HEK293 (cell line): Measurements from ENCODE around the gene PCBP3.
A peak's percentile ranks its signal among the peaks of the same experiment; 100 is the strongest.

ENCODE experiments used
- AEBP2 ChIP-seq: fragments of 450-650 bp; formaldehyde crosslinking; IDR thresholded peaks from 2 replicates; pipeline ENCODE4 v1.5.1; 2016; ENCODE audit warnings: missing biosample characterization, missing genetic modification characterization, borderline replicate concordance
- CTCF ChIP-seq: fragments of 450-650 bp; formaldehyde crosslinking; IDR thresholded peaks from 2 replicates; pipeline ENCODE4 v1.5.1; 2016; ENCODE audit warnings: missing biosample characterization, missing genetic modification characterization
- GLI2 ChIP-seq: fragments of 450-650 bp; formaldehyde crosslinking; IDR thresholded peaks from 2 replicates; pipeline ENCODE4; 2017; ENCODE audit warnings: missing biosample characterization, missing genetic modification characterization, low read depth, borderline replicate concordance
- GLI4 ChIP-seq: fragments of 450-650 bp; formaldehyde crosslinking; IDR thresholded peaks from 2 replicates; pipeline ENCODE4 v1.5.1; 2016; ENCODE audit warnings: missing biosample characterization, missing genetic modification characterization
- HOXD13 ChIP-seq: sonication (generic); formaldehyde crosslinking; IDR thresholded peaks from 2 replicates; pipeline ENCODE4 v1.8.0; 2022; ENCODE audit warnings: missing genetic modification reagents, borderline replicate concordance
- KLF17 ChIP-seq: fragments of 450-650 bp; formaldehyde crosslinking; IDR thresholded peaks from 2 replicates; pipeline ENCODE4 v1.5.1; 2016; ENCODE audit warnings: missing biosample characterization, missing genetic modification characterization
- OSR2 ChIP-seq: fragments of 450-650 bp; formaldehyde crosslinking; IDR thresholded peaks from 2 replicates; pipeline ENCODE4 v1.5.1; 2016; ENCODE audit warnings: missing biosample characterization, missing genetic modification characterization
- PATZ1 ChIP-seq: fragments of 450-650 bp; formaldehyde crosslinking; IDR thresholded peaks from 2 replicates; pipeline ENCODE4 v1.5.1; 2016; ENCODE audit warnings: missing biosample characterization, missing genetic modification characterization
- PRDM6 ChIP-seq: fragments of 450-650 bp; formaldehyde crosslinking; IDR thresholded peaks from 2 replicates; pipeline ENCODE4 v1.5.1; 2017; ENCODE audit warnings: missing biosample characterization, missing genetic modification characterization
- RBAK ChIP-seq: fragments of 450-650 bp; formaldehyde crosslinking; IDR thresholded peaks from 2 replicates; pipeline ENCODE4 v1.5.1; 2016; ENCODE audit warnings: missing biosample characterization, missing genetic modification characterization
- SP7 ChIP-seq: fragments of 450-650 bp; formaldehyde crosslinking; IDR thresholded peaks from 2 replicates; pipeline ENCODE4 v1.5.1; 2016; ENCODE audit warnings: missing biosample characterization, missing genetic modification characterization
- YY2 ChIP-seq: fragments of 450-650 bp; formaldehyde crosslinking; IDR thresholded peaks from 2 replicates; pipeline ENCODE4 v1.5.1; 2016; ENCODE audit warnings: missing biosample characterization, missing genetic modification characterization
- ZNF138 ChIP-seq: fragments of 450-650 bp; formaldehyde crosslinking; IDR thresholded peaks from 2 replicates; pipeline ENCODE4 v1.5.1; 2016; ENCODE audit warnings: missing biosample characterization, missing genetic modification characterization, borderline replicate concordance
- ZNF140 ChIP-seq: fragments of 450-650 bp; formaldehyde crosslinking; IDR thresholded peaks from 2 replicates; pipeline ENCODE4 v1.5.1; 2016; ENCODE audit warnings: missing biosample characterization, missing genetic modification characterization
- ZNF16 ChIP-seq: fragments of 450-650 bp; formaldehyde crosslinking; IDR thresholded peaks from 2 replicates; pipeline ENCODE4 v1.5.1; 2016; ENCODE audit warnings: low read depth, missing biosample characterization, missing genetic modification characterization
- ZNF221 ChIP-seq: fragments of 450-650 bp; formaldehyde crosslinking; IDR thresholded peaks from 2 replicates; pipeline ENCODE4 v1.5.1; 2017; ENCODE audit warnings: missing biosample characterization, missing genetic modification characterization, borderline replicate concordance
- ZNF248 ChIP-seq: fragments of 450-650 bp; formaldehyde crosslinking; IDR thresholded peaks from 2 replicates; pipeline ENCODE4 v1.5.1; 2017; ENCODE audit warnings: missing biosample characterization, missing genetic modification characterization
- ZNF266 ChIP-seq: fragments of 450-650 bp; formaldehyde crosslinking; IDR thresholded peaks from 2 replicates; pipeline ENCODE4 v1.5.1; 2016; ENCODE audit warnings: missing biosample characterization, missing genetic modification characterization, low read depth
- ZNF324 ChIP-seq: fragments of 450-650 bp; formaldehyde crosslinking; IDR thresholded peaks from 2 replicates; pipeline ENCODE4 v1.5.1; 2016; ENCODE audit warnings: missing biosample characterization, missing genetic modification characterization
- ZNF341 ChIP-seq: fragments of 450-650 bp; formaldehyde crosslinking; IDR thresholded peaks from 2 replicates; pipeline ENCODE4; 2016; ENCODE audit warnings: low read depth, missing biosample characterization, missing genetic modification characterization
- ZNF37A ChIP-seq: fragments of 450-650 bp; IDR thresholded peaks from 2 replicates; pipeline ENCODE4 v1.5.1; 2018; ENCODE audit warnings: missing biosample characterization, missing genetic modification characterization
- ZNF473 ChIP-seq: fragments of 450-650 bp; formaldehyde crosslinking; IDR thresholded peaks from 2 replicates; pipeline ENCODE4 v1.5.1; 2017; ENCODE audit warnings: missing biosample characterization, missing genetic modification characterization
- ZNF488 ChIP-seq: fragments of 450-650 bp; formaldehyde crosslinking; IDR thresholded peaks from 2 replicates; pipeline ENCODE4 v1.5.1; 2016; ENCODE audit warnings: missing biosample characterization, missing genetic modification characterization
- ZNF544 ChIP-seq: fragments of 450-650 bp; formaldehyde crosslinking; IDR thresholded peaks from 2 replicates; pipeline ENCODE4 v1.5.0; 2017; ENCODE audit warnings: missing biosample characterization, missing genetic modification characterization
- ZNF548 ChIP-seq: fragments of 450-650 bp; formaldehyde crosslinking; IDR thresholded peaks from 2 replicates; pipeline ENCODE4 v1.5.1; 2016; ENCODE audit warnings: missing biosample characterization, missing genetic modification characterization
- ZNF596 ChIP-seq: fragments of 450-650 bp; IDR thresholded peaks from 2 replicates; pipeline ENCODE4 v1.5.0; 2018; ENCODE audit warnings: missing biosample characterization, mild to moderate bottlenecking, missing genetic modification characterization, moderate library complexity
- ZNF610 ChIP-seq: fragments of 450-650 bp; formaldehyde crosslinking; IDR thresholded peaks from 2 replicates; pipeline ENCODE4 v1.5.1; 2016; ENCODE audit warnings: missing biosample characterization, missing genetic modification characterization, borderline replicate concordance
- ZNF626 ChIP-seq: fragments of 450-650 bp; sonication (Bioruptor Pico); formaldehyde crosslinking; IDR thresholded peaks from 2 replicates; pipeline ENCODE4 v1.5.1; 2018; ENCODE audit warnings: missing biosample characterization, missing genetic modification characterization, inconsistent platforms
- ZNF785 ChIP-seq: fragments of 450-650 bp; formaldehyde crosslinking; IDR thresholded peaks from 2 replicates; pipeline ENCODE4 v1.5.1; 2016; ENCODE audit warnings: missing biosample characterization, missing genetic modification characterization
- ZSCAN5A ChIP-seq: fragments of 450-650 bp; formaldehyde crosslinking; IDR thresholded peaks from 2 replicates; pipeline ENCODE4 v1.5.1; 2016; ENCODE audit warnings: missing biosample characterization, missing genetic modification characterization

The PCBP3 gene

GRCh38 chr21:45636459-45636858, 7.1 kb upstream of the PCBP3 start (continued):
- TF ChIP-seq CTCF (tag by site-specific recombination) (no peak), ZNF488 (tag by site-specific recombination) (peak; percentile 47; the same call in 1 of the 2 replicates), SP7 (tag by site-specific recombination) (no peak), ZNF266 (tag by site-specific recombination) (peak; percentile 66; the same call in 1 of the 2 replicates), ZNF626 (tag by site-specific recombination) (no peak), ZNF324 (tag by site-specific recombination) (no peak), ZNF37A (no peak), RBAK (tag by site-specific recombination) (no peak), PATZ1 (tag by site-specific recombination) (no peak), YY2 (tag by site-specific recombination) (no peak), ZNF596 (tag by site-specific recombination) (no peak), AEBP2 (tag by site-specific recombination) (no peak), PRDM6 (tag by site-specific recombination) (no peak), ZNF140 (tag by site-specific recombination) (no peak), ZNF544 (peak; percentile 72), GLI4 (tag by site-specific recombination) (peak; percentile 86), ZNF785 (0 out of 2 replicates have a peak, but pooled peaks have one; percentile 34), ZNF610 (no peak), ZNF473 (tag by site-specific recombination) (peak; percentile 96), ZSCAN5A (no peak), ZNF548 (tag by site-specific recombination) (no peak), ZNF138 (tag by site-specific recombination) (no peak), ZNF248 (tag by site-specific recombination) (no peak), GLI2 (tag by site-specific recombination) (no peak), OSR2 (tag by site-specific recombination) (no peak), ZNF221 (tag by site-specific recombination) (no peak), ZNF341 (no peak), HOXD13 (CRISPR knock-in tag) (no peak), ZNF16 (no peak), KLF17 (tag by site-specific recombination) (no peak)
